NCI-H2227 (cell line): ENCODE results near the gene USF2.

Experiments used
- DNase-seq: peaks from one replicate; lab custom pipeline; 2025; ENCODE audit not compliant: unreplicated experiment; lab: John Stamatoyannopoulos, UW

The USF2 gene

GRCh38 chr19:35265126-35265899, 3.4 kb upstream of the USF2 start:
- no peak for DNase-seq

- DNase-seq = no peak
These were observed 2.8 kb upstream of the USF2 start for GRCh38 chr19:35265900-35266519.

- peak; percentile 85 for DNase-seq
These were observed 2.0 kb upstream of the USF2 start for GRCh38 chr19:35266520-35267352.

- peak; percentile 86 for DNase-seq
These were observed 1.4 kb upstream of the USF2 start for GRCh38 chr19:35267353-35267817.

GRCh38 chr19:35267818-35268535, 785 bp upstream of the USF2 start:
- DNase-seq = peak; percentile 98

GRCh38 chr19:35269438-35270117, 816 bp downstream of the USF2 start:
- DNase-seq = peak; percentile 98

GRCh38 chr19:35270381-35270811, 1.6 kb downstream of the USF2 start:
- no peak for DNase-seq

GRCh38 chr19:35271546-35271945, 2.8 kb downstream of the USF2 start:
- no peak for DNase-seq

GRCh38 chr19:35272122-35272719, 3.5 kb downstream of the USF2 start:
- no peak for DNase-seq

GRCh38 chr19:35272954-35273649, 4.3 kb downstream of the USF2 start:
- DNase-seq = no peak

- no peak for DNase-seq
These were observed 5.0 kb downstream of the USF2 start for GRCh38 chr19:35273686-35274259.

- no peak for DNase-seq
These were observed 5.6 kb downstream of the USF2 start for GRCh38 chr19:35274323-35274722.

GRCh38 chr19:35276706-35277281, 8.0 kb downstream of the USF2 start:
- DNase-seq = no peak

GRCh38 chr19:35278578-35279284, 10.0 kb downstream of the USF2 start:
- no peak for DNase-seq

- DNase-seq = no peak
These were observed 10.6 kb downstream of the USF2 start for GRCh38 chr19:35279374-35279773.

- DNase-seq = no peak
These were observed 11.4 kb downstream of the USF2 start for GRCh38 chr19:35279985-35280821.

GRCh38 chr19:35281303-35281702, 12.5 kb downstream of the USF2 start:
- DNase-seq = no peak
